ENCODE results near the gene SCTR. TPM values are rescaled to one million over a fixed set of nuclear protein-coding genes. Genes with fewer than 3 reads are reported as not detected.

Gene SCTR
- total and polyA plus RNA-seq, 7 experiments from 2014 or later, result not detected

GRCh38 chr2:119550346-119550745 is 26.1 kb upstream of the SCTR start:
- intact Hi-C loops (cut with micrococcal nuclease), result no loop called here
- Histone ChIP-seq H3K4me3 (ENCODE audit: low read length) (no peak overlapping the region), H3K27me3 (ENCODE audit: control insufficient read depth in 2 of 2, insufficient read depth in 2 of 2, low read length in 2 of 2) (peaks cover 0 to 2% of the 10 kb centered on the region in 2 donors), H3K9me3 (ENCODE audit: control insufficient read depth in 2 of 3, low read length in 3 of 3) (no peaks in the 10 kb centered on the region), H3K4me1 (ENCODE audit: control insufficient read depth in 2 of 2, insufficient read depth in 2 of 2, low read length in 2 of 2) (no peaks in the 10 kb centered on the region), H3K36me3 (ENCODE audit: control insufficient read depth in 2 of 3, insufficient read depth in 3 of 3, low read length in 3 of 3) (no peaks in the 10 kb centered on the region), H3K27ac (ENCODE audit: low read depth, low read length) (no peak overlapping the region)
- Mint-ChIP-seq H3K36me3 (no peaks in the 10 kb centered on the region), H3K4me1 (no peaks in the 10 kb centered on the region), H3K9me3 (peaks cover 0 to 4% (median 0%) of the 10 kb centered on the region in 11 donors), H3K4me3 (no peak overlapping the region), H3K27me3 (peaks cover 22 to 48% (median 46%) of the 10 kb centered on the region in 5 donors), H3K27ac (no peak overlapping the region)
- ATAC-seq (no peak), DNase-seq (no peak)
- ChIA-PET POLR2A (no interaction called here), CTCF (no interaction called here)

- Histone ChIP-seq H3K27ac (ENCODE audit: low read depth, low read length) (no peak overlapping the region), H3K4me3 (ENCODE audit: low read length) (no peak overlapping the region), H3K36me3 (ENCODE audit: control insufficient read depth in 2 of 3, insufficient read depth in 3 of 3, low read length in 3 of 3) (no peaks in the 10 kb centered on the region), H3K27me3 (ENCODE audit: control insufficient read depth in 2 of 2, insufficient read depth in 2 of 2, low read length in 2 of 2) (peaks cover 0 to 2% of the 10 kb centered on the region in 2 donors), H3K4me1 (ENCODE audit: control insufficient read depth in 2 of 2, insufficient read depth in 2 of 2, low read length in 2 of 2) (no peaks in the 10 kb centered on the region), H3K9me3 (ENCODE audit: control insufficient read depth in 2 of 3, low read length in 3 of 3) (no peaks in the 10 kb centered on the region)
- ATAC-seq (no peak), DNase-seq (no peak)
- POLR2A ChIA-PET, result interaction anchor here (0.7 kb wide), 1 partner anchor 18 kb away, joined by 3 read pairs; no protein-coding TSS in a partner anchor
- H3K36me3 Mint-ChIP-seq, result no peaks in the 10 kb centered on the region
- intact Hi-C loops (cut with micrococcal nuclease), result no loop called here
- CTCF ChIA-PET, result no interaction called here
- peaks cover 0 to 6% (median 0%) of the 10 kb centered on the region in 11 donors for H3K9me3 Mint-ChIP-seq
- no peak overlapping the region for H3K4me3 Mint-ChIP-seq
- H3K27me3 Mint-ChIP-seq, result peaks cover 31 to 54% (median 44%) of the 10 kb centered on the region in 5 donors
- H3K4me1 Mint-ChIP-seq, result peaks cover 0 to 5% (median 4%) of the 10 kb centered on the region in 7 donors
- H3K27ac Mint-ChIP-seq, result no peak overlapping the region
These were observed 25.0 kb upstream of the SCTR start for GRCh38 chr2:119549241-119549640.

GRCh38 chr2:119548516-119549120 is 24.3 kb upstream of the SCTR start:
- POLR2A ChIA-PET, result no interaction called here
- no peak overlapping the region for H3K27ac Mint-ChIP-seq

GRCh38 chr2:119546447-119546767 is 22.1 kb upstream of the SCTR start:
- peaks cover 0 to 2% of the 10 kb centered on the region in 2 donors for H3K27me3 ChIP-seq (ENCODE audit: control insufficient read depth in 2 of 2, insufficient read depth in 2 of 2, low read length in 2 of 2)
- no peak for DNase-seq
- H3K4me1 ChIP-seq (ENCODE audit: control insufficient read depth in 2 of 2, insufficient read depth in 2 of 2, low read length in 2 of 2), result no peaks in the 10 kb centered on the region
- H3K27ac ChIP-seq (ENCODE audit: low read depth, low read length), result no peak overlapping the region
- peak overlapping the region in 2 of 10 donors; percentile 44 to 65 for H3K4me3 Mint-ChIP-seq
- ATAC-seq, result no peak
- POLR2A ChIA-PET, result no interaction called here
- peaks cover 52 to 73% (median 64%) of the 10 kb centered on the region in 5 donors for H3K27me3 Mint-ChIP-seq
- CTCF ChIA-PET, result no interaction called here
- peaks cover 0 to 13% (median 4%) of the 10 kb centered on the region in 11 donors for H3K9me3 Mint-ChIP-seq
- H3K4me3 ChIP-seq (ENCODE audit: low read length), result no peak overlapping the region
- no peaks in the 10 kb centered on the region for H3K9me3 ChIP-seq (ENCODE audit: control insufficient read depth in 2 of 3, low read length in 3 of 3)
- H3K36me3 ChIP-seq (ENCODE audit: control insufficient read depth in 2 of 3, insufficient read depth in 3 of 3, low read length in 3 of 3), result no peaks in the 10 kb centered on the region
- peaks cover 6 to 16% (median 10%) of the 10 kb centered on the region in 7 donors for H3K4me1 Mint-ChIP-seq
- no peak overlapping the region for H3K27ac Mint-ChIP-seq
- no peaks in the 10 kb centered on the region for H3K36me3 Mint-ChIP-seq
- intact Hi-C loops (cut with micrococcal nuclease), result no loop called here

More at GRCh38 chr2:119548516-119549120, 24.3 kb upstream of the SCTR start:
- Mint-ChIP-seq H3K9me3 (peaks cover 0 to 6% (median 0%) of the 10 kb centered on the region in 11 donors), H3K4me3 (no peak overlapping the region), H3K36me3 (no peaks in the 10 kb centered on the region), H3K4me1 (peaks cover 4 to 9% (median 6%) of the 10 kb centered on the region in 7 donors), H3K27me3 (peaks cover 33 to 59% (median 49%) of the 10 kb centered on the region in 5 donors)
- ATAC-seq (no peak), DNase-seq (no peak)
- H3K9me3 ChIP-seq (ENCODE audit: control insufficient read depth in 2 of 3, low read length in 3 of 3), result no peaks in the 10 kb centered on the region
- H3K27me3 ChIP-seq (ENCODE audit: control insufficient read depth in 2 of 2, insufficient read depth in 2 of 2, low read length in 2 of 2), result peaks cover 0 to 2% of the 10 kb centered on the region in 2 donors
- H3K4me1 ChIP-seq (ENCODE audit: control insufficient read depth in 2 of 2, insufficient read depth in 2 of 2, low read length in 2 of 2), result no peaks in the 10 kb centered on the region
- H3K36me3 ChIP-seq (ENCODE audit: control insufficient read depth in 2 of 3, insufficient read depth in 3 of 3, low read length in 3 of 3), result no peaks in the 10 kb centered on the region
- no peak overlapping the region for H3K27ac ChIP-seq (ENCODE audit: low read depth, low read length)
- CTCF ChIA-PET, result no interaction called here
- intact Hi-C loops (cut with micrococcal nuclease), result no loop called here
- H3K4me3 ChIP-seq (ENCODE audit: low read length), result no peak overlapping the region

GRCh38 chr2:119545754-119546446 is 21.6 kb upstream of the SCTR start:
- Histone ChIP-seq H3K4me3 (ENCODE audit: low read length) (no peak overlapping the region), H3K9me3 (ENCODE audit: control insufficient read depth in 2 of 3, low read length in 3 of 3) (no peaks in the 10 kb centered on the region), H3K4me1 (ENCODE audit: control insufficient read depth in 2 of 2, insufficient read depth in 2 of 2, low read length in 2 of 2) (no peaks in the 10 kb centered on the region), H3K36me3 (ENCODE audit: control insufficient read depth in 2 of 3, insufficient read depth in 3 of 3, low read length in 3 of 3) (no peaks in the 10 kb centered on the region), H3K27me3 (ENCODE audit: control insufficient read depth in 2 of 2, insufficient read depth in 2 of 2, low read length in 2 of 2) (peaks cover 0 to 2% of the 10 kb centered on the region in 2 donors), H3K27ac (ENCODE audit: low read depth, low read length) (no peak overlapping the region)
- Mint-ChIP-seq H3K27ac (no peak overlapping the region), H3K27me3 (peaks cover 54 to 75% (median 68%) of the 10 kb centered on the region in 5 donors), H3K36me3 (no peaks in the 10 kb centered on the region), H3K4me3 (no peak overlapping the region), H3K4me1 (peaks cover 6 to 16% (median 10%) of the 10 kb centered on the region in 7 donors), H3K9me3 (peaks cover 0 to 13% (median 4%) of the 10 kb centered on the region in 11 donors)
- DNase-seq (no peak), ATAC-seq (no peak)
- ChIA-PET CTCF (no interaction called here), POLR2A (interaction anchor here (0.5 kb wide), 1 partner anchor 1264 kb away, joined by 4 read pairs; no protein-coding TSS in a partner anchor)
- intact Hi-C loops (cut with micrococcal nuclease), result no loop called here

GRCh38 chr2:119544939-119545475 is 20.7 kb upstream of the SCTR start:
- Mint-ChIP-seq H3K27ac (no peak overlapping the region), H3K4me1 (peaks cover 6 to 16% (median 10%) of the 10 kb centered on the region in 7 donors), H3K27me3 (peaks cover 57 to 80% (median 76%) of the 10 kb centered on the region in 5 donors), H3K4me3 (peak overlapping the region; percentile 1 to 63 (median 46)), H3K36me3 (no peaks in the 10 kb centered on the region), H3K9me3 (peaks cover 0 to 13% (median 4%) of the 10 kb centered on the region in 11 donors)
- DNase-seq (no peak), ATAC-seq (no peak)
- intact Hi-C loops (cut with micrococcal nuclease), result no loop called here
- H3K27ac ChIP-seq (ENCODE audit: low read depth, low read length), result no peak overlapping the region
- ChIA-PET POLR2A (no interaction called here), CTCF (no interaction called here)
- no peaks in the 10 kb centered on the region for H3K4me1 ChIP-seq (ENCODE audit: control insufficient read depth in 2 of 2, insufficient read depth in 2 of 2, low read length in 2 of 2)
- H3K9me3 ChIP-seq (ENCODE audit: control insufficient read depth in 2 of 3, low read length in 3 of 3), result no peaks in the 10 kb centered on the region
- H3K27me3 ChIP-seq (ENCODE audit: control insufficient read depth in 2 of 2, insufficient read depth in 2 of 2, low read length in 2 of 2), result peaks cover 0 to 2% of the 10 kb centered on the region in 2 donors
- no peaks in the 10 kb centered on the region for H3K36me3 ChIP-seq (ENCODE audit: control insufficient read depth in 2 of 3, insufficient read depth in 3 of 3, low read length in 3 of 3)
- H3K4me3 ChIP-seq (ENCODE audit: low read length), result no peak overlapping the region

Data from naive thymus-derived CD4-positive, alpha-beta T cell (primary cell).